ENCODE results near the gene TMEM270.

Gene TMEM270

GRCh38 chr7:73890555-73891147, 29.7 kb downstream of the TMEM270 start:
- DNase-seq, result no peak

- no peak for DNase-seq
Measured at GRCh38 chr7:73891178-73891885, 30.4 kb downstream of the TMEM270 start.

- DNase-seq, result no peak
Measured at GRCh38 chr7:73892003-73892999, 31.3 kb downstream of the TMEM270 start.

- peak; percentile 19 for DNase-seq
Measured at GRCh38 chr7:73893342-73894101, 32.6 kb downstream of the TMEM270 start.

GRCh38 chr7:73894166-73894565, 33.2 kb downstream of the TMEM270 start:
- DNase-seq, result no peak

- DNase-seq, result no peak
Measured at GRCh38 chr7:73894733-73895551, 34.0 kb downstream of the TMEM270 start.

GRCh38 chr7:73895626-73896025, 34.7 kb downstream of the TMEM270 start:
- DNase-seq, result no peak

DNA sequence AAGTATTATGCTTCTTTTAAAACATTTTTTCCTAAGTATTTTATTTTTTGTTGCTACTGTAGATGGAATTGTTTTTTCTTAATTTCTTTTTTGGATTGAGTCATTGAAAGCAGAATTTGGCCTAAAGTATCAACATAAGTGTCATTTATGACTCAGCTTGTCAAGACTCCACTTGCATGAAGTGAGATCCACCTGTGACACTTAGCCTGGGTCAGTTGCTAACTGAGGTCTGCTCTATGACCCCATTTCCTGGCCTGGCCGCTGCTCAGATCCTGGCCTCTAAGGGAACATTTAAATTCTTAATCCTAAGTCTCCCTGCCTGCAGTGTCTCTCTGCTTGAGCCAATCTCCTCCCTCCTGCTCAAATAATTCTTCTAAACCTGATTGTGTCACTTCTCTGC, 35.5 kb downstream of the TMEM270 start:
- DNase-seq, result no peak

DNA sequence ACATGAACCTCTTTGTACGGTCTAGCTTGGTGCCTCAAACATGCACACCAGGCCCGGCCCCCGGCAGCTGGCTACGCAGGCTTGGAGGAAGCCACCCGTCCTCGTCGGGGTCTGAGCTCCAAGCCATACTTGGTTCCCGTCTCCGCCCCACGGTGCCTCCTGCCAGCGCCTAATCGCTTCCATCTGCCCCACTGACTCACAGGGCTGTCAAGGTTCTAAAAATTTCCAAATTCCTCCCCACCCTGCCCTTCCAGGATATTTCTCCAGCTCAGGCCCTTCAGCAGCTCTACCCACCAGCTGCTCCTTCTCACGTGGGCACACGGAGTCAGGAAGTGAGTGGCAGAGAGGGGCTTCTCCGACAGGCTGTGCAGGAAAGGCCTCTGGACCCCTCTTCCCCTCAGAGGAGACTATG, 38.8 kb downstream of the TMEM270 start:
- no peak for DNase-seq

DNA sequence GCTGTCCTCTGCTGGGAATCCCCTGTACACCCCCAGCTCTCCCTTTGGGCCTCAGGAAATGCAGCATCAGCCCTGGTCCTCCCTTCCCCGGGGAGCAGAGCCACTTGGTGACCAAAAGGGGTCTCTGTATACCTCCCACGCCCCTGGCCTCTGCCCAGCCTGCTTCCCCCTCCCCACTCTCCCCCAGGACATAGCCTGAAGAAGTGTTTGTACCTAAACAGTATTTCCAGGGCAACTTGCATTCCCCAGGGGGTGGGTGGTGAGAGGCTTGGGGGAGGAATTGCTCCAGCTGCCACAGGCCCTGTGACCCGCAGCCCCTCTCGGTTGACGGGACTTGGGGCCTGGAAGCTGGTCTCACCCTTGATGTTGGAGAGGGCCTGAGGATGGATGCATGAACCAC, 39.3 kb downstream of the TMEM270 start:
- DNase-seq, result no peak

GRCh38 chr7:73901231-73901822, 40.4 kb downstream of the TMEM270 start:
- DNase-seq, result no peak

DNA sequence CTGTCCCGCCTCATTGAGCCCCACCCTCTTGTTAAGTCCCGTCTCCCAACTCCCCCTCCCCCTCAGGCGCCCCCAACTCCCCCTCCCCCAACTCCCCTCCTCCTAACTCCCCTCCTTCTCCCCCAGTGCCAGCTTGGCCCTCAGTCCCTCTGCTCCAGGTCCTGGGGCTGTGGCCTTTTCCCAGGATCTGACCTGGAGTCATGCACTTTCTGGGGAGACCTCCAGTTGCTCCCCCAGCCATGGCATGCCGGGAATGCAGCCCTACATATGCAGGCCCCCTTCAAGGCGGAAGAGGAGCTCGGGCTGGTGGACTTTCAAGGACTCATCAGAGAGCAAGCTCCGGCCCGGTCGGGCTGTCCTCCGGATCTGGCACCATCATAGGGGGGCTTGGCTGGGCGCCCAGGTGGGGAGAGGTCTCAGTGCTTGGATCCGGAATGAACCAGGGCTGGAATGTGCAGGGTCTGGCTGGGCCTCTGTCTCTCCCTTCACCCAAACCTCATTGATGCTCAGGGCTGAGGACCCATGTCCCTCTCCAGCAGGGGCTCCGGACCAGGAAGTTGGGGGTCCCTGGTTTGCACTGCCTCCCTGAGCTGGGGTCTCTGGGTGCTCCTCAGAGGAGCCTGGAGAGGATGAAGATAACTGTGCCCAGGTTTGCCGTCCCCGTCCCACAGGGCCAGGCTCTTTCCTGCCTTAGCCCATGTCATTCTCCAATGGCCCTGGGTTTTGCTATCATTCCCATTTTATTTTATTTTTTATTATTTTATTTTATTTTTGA, 41.1 kb downstream of the TMEM270 start:
- DNase-seq, result no peak

DNA sequence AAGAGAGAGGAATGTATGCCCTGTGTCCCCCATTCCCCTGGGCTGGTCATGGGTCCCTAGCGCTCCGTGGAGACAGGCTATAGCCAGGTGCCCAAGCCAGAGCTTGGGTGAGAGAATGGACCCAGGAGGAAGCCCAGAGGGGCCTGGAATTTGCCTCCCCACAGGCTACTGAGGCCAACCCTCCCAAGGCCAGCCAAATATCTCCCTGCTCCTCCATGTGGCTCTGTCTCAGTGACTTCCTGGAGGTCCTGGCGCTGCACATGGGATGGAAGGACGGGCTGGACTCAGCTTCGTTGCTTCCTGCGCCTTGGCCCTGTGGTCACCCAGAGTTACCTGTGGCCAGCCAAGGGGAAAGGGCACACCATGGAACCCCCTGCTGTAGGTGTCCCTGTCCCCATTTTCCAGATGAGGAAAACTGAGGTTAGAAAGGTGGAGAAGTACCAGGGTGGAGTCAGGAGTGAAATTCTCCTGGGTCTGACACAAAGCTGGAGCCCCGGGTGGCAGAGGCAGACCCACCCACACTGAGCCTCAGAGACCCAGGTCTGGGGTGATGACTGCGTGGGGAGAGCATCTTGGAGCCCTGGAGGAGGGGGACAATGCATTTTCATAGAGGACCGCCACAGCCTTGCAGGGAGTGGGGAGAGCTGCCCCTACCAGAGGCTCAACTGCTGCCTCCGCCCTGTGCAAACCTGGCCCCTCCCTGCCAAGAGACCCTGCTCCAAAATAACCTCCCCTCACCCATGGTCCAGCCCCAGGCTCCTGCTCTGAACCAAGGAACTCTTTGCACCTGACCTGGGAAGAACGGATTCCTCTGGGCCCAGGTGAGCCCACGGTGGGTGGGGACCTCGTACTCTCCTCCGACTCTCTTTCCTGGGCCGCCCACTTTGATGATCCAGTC, 42.6 kb downstream of the TMEM270 start:
- DNase-seq, result no peak

DNA sequence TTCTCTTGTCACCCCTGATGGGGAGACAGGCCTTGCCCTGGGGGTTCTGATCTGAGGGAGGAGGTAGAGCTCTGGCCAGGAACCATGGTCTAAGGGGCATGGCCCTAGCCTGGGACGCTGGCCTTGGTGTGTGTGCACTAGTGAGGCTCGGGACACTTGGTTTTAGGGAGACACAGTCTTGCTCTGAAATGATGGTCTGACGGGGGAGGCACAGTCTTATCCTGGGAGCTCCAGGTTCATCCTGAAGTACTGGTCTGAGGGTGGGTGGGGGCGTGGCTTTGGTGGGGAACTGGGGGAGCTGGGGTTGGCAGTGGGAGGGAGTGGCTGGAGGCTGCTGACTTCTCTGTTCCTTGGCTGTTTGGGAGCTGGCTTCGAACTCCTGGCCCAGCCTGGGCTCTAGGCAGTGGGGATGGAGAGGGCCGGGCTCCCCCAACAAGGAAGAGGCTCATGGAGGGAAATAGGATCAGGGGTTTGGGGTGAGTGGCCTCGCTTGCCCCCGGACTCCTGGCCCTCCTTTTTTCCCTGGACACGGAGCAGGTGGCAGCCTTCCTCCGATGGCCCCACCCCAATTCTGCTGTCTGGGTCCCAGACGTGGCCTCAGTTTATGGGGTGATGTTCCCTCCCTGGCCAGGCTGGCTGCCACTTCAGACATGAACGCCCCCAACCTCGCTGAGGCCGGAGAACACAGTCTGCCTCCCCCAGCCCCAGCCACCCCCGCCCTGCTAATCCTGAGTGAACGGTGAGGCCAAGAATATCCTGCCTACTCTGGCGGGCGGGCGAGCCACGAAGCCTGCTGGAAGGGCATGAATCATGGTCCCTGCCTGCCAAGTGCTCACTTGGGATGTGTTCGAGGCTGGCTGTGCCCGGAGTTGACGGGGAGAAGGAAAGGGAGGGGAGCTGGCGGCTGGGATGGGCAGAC, 43.5 kb downstream of the TMEM270 start:
- peak; percentile 6 for DNase-seq

- no peak for DNase-seq
Measured at GRCh38 chr7:73905360-73905759, 44.4 kb downstream of the TMEM270 start.

DNA sequence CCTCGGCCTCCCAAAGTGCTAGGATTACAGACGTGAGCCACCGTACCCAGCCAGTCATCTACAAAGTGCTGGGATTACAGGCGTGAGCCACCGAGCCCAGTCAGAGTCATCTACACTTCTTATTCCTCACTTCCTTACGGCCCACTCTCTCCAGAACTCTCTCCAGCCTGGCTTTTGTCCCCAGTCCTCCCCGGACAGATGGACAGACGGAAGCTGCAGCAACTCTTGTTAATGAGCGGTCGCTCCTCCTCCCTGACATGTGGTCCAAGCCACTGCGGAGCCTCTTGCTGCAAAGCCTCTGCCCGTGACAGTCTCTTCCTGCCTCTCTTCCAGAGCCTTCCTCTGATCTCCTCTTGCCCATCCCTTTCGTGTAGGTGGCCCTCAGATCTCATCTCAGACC, 45.9 kb downstream of the TMEM270 start:
- DNase-seq, result no peak

- no peak for DNase-seq
Measured at GRCh38 chr7:73907554-73908122, 46.7 kb downstream of the TMEM270 start.

- no peak for DNase-seq
Measured at GRCh38 chr7:73908123-73908611, 47.2 kb downstream of the TMEM270 start.
